HG02798 (cell line): ENCODE measurements around the gene ZNF534.
"Not testable (repeated sequence)": the region's sequence is repeated elsewhere in the genome, so short reads cannot be mapped to it uniquely, and the experiment has no call there.

ENCODE experiments used
- ATAC-seq: cut with Tn5 transposase; IDR thresholded peaks from one replicate; pipeline ENCODE4 v1.9.1; 2021; ENCODE audit warnings: mild to moderate bottlenecking; ENCODE audit not compliant: unreplicated experiment, poor library complexity

ZNF534 gene

DNA sequence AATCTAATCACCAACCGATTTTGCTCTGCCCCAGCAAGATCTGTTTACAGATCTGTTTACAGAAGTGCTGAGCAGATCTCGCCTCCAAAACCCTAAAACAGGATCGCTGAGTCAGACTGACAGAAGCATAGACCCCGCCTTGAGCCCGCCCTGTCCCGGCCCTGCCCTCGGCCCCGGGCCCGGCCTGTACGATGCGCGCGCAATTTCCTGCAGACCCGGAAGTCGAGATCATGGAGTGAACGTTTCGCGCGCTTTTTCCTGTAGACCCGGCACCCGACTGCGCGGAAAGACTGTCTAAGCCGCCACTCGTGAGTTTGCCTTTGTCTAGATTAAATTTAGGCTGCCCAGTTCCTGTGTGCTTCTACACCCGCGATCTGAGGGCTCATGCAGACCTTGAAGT lies at the start of gene ZNF534:
ZNF534 (plus strand) TSS at position 212 of the 400 bp plus-strand sequence. CDS start 2,327 bp downstream, outside the sequence.
- ATAC-seq: no peak

DNA sequence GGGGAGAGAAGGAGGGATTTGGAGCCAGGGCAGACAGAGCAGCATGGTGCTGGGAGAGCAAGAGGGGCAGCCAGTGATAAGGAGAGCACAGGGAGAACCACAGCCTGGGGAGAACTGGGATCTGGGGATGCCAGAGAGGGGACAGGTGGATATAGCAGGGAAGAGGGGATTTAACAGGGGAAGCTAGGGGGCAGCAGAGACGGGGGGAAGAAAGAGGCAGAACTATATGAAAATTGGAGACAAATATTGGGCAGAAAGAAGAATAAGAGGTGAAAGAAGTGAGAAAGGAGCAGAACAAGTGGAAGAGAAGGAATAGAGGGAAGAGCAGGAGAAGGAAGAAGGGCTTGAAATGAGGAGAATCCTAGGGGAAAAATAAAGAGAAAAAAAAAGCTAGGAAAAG lies 37.8 kb upstream of the ZNF534 start:
- no peak for ATAC-seq

DNA sequence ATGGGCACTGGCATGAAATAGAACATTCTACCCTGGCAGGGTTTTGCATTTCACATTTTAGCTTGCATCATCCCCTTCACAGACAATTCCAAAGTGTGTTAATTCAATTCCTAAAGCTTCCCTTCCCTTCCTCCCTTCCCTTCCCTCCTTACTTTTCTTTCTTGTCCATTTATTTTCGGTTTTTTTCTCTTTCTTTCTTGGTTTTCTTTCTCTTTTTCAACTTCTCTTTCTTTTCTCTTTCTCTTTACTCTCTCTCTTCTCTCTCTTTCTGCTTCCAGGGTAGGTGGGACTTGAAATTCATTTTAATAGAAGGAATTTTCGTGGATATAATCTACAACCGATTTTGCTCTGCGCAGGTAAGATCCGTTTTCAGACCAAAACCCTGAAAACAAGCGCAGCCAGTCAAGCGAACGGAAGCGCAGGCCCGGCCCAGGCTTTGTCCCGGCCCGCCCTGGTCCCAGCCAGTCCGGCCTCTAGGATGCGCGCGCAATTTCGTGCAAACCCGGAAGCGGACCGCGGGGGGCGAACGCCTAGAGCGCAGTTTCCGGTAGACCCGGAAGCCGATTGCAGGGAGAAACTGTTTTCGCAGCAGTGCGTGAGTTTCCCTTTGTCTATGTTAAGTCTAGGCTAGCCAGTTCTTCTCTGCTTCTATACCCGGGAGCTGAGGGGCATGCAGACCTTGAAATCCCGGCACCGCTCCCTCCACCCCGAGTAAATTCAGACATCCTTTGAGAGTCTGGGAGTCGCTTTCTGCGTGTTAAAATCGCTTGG lies 31.5 kb upstream of the ZNF534 start, which contains the start of gene ZNF528:
ZNF528 (plus strand) TSS at position 540 of the 771 bp plus-strand sequence. CDS start 4,165 bp downstream, outside the sequence.
- ATAC-seq: peak; percentile 79

DNA sequence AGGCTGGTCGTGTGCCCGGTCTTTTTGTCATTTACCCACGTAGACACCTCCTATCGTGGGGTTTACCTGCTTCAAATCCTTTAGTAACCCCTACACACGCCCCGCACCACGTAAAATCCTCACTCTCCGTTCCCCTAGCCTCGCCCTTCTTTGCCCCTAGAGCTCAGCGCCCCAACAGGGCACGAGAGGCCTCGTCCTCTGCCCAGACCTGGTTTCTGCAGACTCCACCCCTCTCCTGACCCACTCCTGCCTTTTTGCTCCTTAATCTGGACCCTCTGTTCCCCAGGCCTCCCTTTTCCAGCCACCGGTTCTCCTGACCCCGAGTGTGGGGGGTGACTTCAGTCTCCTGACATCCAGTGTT lies 30.9 kb upstream of the ZNF534 start:
- ATAC-seq: no peak

DNA sequence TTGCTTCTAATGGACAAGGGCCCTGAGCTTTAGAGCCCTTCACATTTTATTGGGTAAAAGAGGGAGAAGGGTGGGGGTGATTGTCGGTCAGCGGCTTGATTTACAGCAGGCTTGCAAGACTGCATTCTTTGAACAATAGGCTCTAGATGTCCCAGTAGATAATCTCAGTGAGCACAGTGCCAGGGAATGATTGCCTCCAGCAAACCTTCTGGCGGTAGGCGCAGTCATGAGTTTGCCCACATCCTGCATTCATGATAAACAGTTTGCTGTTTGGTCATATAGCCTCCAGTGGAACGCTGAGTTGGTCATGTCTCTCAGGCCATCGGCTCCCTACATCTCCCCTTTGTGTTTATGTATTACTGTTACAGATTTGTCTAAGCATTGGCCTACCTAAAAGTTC lies 18.7 kb upstream of the ZNF534 start:
- no peak for ATAC-seq

DNA sequence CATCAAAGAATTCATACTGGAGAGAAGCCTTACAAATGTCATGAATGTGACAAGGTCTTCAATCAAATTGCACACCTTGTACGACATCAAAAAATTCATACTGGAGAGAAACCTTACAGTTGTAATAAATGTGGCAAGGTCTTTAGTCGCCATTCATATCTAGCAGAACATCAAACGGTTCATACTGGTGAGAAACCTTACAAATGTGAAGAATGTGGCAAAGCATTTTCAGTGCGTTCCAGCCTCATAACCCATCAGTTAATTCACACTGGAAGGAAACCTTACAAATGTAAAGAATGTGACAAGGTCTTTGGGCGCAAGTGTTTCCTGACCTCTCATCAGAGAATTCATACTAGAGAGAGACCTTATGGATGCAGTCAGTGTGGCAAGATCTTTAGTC lies 13.2 kb upstream of the ZNF534 start:
- ATAC-seq: no peak

DNA sequence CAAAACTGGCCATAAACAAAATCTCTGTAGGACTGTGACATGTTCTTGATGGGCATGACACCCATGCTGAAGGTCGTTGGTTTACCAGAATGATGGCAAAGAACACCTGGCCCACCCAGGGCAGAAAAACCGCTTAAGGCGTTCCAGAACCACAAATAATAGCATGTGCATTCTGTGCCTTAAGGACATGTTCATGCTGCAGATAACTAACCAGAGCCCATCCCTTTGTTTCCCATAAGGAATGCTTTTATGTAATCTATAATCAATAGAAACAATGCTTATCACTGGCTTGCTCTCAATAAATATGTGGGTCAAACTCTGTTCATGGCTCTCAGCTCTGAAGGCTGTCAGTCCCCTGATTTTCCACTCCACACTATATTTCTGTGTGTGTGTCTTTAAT lies 13.2 kb downstream of the ZNF534 start:
- ATAC-seq: no peak

DNA sequence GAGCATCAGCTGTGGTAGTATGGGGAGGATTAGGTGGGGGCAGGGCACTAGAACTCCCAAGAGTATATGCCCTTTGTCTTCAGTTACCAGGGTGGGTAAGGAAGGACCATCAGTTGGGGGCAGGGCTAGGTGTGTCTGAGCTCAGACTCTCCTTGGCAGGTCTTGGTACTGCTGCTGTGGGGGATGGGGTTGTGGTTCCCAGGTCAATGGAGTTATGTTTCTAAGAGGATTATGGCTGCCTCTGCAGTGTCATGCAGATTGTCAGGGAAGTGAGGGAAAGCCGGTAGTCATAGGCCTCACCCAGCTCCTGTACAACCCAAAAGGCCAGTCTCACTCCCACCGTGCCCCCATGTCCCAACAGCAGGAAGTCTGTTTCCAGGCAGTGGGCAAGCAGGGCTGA lies 15.6 kb downstream of the ZNF534 start:
- ATAC-seq: no peak

DNA sequence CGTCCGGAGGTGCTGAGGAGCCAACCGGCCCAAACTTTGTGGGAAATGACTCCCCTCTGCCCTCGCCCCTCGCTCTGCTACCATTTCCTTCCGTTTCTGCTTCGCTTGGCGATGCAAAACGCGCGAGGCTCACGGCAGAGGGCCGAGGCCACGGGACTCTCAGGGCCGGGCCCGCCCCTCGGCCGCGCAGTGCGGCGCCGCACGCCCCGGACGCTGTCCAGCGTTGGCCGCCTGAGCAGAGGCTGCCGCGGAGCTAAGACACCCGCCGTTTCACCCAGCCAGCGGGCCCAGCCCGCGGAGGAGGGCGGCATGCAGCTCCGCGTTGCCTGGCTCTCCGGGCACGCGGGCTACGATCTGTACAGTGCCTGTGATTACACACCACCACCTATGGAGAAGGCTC lies 22.3 kb downstream of the ZNF534 start:
- no peak for ATAC-seq

DNA sequence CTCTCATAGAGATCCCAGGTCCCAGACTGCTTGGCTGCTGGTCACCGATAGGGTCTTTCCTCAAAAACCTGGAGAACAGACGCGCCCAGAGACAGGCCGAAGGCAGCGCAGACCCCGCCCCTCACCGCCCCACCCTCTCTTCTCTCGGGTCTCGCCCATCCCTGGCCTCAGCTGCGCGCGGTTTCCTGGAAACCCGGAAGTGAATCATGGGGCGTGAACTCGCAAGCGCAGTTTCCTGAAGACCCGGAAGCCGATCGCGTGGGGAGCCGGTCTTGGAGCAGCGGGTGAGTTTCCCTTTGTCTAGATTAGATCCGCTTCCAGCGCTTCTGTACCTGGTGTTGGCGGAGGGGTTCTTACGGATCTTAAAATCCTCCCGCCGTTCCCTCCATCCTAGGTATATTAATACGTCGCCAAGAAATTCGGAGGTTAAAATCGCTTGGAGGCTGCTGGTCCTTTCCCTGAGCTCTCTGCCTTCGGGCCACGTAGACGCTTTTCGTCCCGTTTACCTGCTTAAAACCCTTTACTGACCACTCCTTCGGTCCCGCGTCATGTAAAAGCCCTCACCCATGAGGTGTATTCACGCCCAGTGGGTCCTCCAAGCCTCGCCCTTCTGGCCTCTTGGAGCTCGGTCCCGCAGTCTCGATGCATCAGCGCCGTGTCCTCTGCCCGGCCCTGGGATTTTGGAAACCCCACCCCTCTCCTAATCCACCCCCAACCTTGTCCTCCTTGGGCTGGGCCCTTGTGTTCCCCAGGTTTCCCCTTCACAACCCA lies 24.6 kb downstream of the ZNF534 start, which contains the start of gene ZNF578:
ZNF578 (plus strand) TSS at position 230 of the 771 bp plus-strand sequence. CDS start 48,293 bp downstream, outside the sequence.
- no peak for ATAC-seq

DNA sequence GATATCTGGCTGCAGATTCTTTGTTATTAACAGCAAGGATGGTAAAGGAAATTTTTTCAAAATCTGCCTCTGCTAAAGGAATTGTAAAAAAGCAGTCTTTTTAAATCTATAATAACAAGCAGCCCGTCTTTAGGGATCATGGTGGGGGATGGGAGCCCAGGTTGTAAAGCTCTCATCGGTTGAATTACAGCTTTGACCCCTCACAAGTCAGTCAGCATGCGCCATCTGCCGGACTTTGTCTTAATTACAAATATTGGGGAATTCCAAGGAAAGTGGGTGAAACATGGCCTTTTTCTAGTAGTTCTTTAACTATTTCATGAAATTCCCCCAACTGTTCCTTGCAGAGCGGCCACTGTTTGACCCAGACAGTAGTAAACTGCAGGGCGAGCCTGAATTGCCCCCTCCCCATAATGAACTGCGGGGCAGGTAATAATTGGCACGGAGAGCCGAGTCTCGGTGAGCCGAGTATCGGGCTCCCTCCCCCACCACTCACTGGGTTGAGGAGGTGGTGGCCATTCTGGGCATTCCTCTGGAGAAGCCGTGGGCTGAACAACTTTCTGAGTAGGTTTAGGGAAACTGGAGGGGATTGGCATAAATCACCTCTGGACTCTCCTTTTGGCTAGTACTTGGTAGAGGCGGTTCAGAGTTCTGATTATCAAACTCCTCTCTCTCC lies 36.0 kb downstream of the ZNF534 start:
- no peak for ATAC-seq

DNA sequence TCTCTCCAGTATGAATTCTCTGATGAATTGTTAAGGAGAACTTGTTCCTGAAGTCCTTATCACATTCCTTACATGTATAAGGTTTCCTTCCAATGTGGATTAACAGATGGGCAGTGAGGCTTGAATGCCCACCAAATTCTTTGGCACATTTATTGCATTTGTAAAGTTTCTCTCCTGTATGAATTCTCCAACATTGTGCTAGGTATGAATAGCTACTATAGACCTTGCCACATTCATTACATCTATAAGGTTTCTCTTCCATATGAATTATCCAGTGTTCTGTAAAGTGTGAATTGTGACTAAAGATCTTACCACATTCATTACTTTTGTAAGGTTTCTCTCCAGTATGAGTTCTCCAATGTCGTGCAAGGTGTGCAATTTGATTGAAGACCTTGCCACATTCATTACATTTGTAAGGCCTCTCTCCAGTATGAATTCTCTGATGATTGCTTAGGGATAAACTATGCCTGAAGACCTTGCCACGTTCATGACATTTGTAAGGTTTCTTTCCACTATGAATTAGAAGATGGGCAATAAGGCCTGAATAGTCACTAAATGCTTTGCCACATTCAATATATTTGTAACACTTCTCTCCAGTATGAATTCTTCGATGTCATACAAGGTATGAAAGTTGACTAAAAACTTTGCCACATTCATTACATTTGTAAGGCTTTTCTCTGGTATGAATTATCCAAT lies 44.9 kb downstream of the ZNF534 start:
- ATAC-seq: no peak

DNA sequence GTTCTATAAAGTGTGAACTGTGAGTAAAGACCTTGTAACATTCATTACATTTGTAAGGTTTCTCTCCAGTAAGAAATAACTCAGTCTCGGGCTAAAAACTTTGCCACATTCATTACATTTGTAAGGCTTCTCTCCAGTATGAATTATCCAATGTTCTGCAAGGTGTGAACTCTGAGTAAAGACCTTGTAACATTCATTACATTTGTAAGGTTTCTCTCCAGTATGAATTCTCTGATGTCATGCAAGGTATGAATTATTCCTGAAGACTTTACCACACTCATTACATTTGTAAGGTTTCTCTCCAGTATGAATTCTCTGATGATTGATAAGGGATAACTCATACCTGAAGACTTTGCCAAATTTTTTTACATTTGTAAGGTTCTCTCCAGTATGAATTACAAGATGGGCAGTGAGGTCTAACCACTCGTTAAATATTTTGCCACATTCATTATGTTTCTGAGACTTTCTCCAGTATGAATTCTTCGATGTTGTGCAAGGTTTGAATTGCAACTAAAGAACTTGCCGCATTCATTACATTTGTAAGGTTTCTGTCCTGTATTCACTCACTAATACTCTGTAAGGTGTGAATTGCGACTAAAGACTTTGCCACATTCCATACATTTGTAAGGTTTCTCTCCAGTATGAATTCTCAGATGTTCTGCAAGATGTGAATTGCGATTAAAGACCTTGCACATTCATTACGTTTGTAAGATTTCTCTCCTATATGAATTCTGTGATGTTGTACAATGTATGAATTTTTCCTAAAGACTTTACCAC lies 45.6 kb downstream of the ZNF534 start:
- ATAC-seq: no peak

DNA sequence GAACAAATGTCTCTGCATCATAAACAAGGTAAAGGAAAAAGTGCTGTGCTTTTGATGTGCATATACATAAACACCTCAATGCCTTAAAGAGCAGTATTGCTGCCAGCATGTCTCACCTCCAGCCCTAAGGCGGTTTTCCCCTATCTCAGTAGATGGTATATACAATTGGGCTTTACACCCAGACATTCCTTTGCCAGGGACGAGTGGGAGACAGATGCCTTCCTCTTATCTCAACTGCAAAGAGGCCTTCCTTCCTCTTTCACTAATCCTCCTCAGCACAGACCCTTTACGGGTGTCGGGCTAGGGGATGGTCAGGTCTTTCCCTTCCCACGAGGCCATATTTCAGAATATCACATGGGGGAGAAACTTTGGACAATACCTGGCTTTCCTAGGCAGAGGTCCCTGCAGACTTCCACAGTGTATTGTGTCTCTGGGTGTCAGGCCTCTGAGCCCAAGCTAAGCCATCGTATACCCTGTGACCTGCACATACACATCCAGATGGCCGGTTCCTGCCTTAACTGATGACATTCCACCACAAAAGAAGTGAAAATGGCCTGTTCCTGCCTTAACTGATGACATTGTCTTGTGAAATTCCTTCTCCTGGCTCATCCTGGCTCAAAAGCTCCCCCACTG lies 55.3 kb downstream of the ZNF534 start:
- not testable (repeated sequence) for ATAC-seq

DNA sequence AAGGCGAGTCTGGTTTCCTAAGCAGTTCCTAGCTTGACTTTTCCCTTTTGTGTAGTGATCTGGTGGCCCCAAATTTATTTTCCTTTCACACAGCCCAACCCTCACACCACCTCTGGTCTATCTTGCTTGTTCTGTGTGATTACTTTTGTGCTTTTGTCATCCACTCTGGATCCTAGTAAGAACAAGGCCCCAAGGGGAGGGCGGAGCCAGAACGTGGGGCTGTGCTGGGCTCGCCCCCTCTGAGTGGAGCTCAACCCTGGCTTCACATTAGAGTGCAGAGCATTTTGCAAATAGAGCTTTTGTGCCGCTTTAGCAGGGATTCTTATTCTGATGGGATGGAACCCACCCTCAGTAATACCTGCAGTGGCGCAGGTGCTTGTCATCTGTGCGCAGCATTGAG lies 56.1 kb downstream of the ZNF534 start:
- ATAC-seq: not testable (repeated sequence)

DNA sequence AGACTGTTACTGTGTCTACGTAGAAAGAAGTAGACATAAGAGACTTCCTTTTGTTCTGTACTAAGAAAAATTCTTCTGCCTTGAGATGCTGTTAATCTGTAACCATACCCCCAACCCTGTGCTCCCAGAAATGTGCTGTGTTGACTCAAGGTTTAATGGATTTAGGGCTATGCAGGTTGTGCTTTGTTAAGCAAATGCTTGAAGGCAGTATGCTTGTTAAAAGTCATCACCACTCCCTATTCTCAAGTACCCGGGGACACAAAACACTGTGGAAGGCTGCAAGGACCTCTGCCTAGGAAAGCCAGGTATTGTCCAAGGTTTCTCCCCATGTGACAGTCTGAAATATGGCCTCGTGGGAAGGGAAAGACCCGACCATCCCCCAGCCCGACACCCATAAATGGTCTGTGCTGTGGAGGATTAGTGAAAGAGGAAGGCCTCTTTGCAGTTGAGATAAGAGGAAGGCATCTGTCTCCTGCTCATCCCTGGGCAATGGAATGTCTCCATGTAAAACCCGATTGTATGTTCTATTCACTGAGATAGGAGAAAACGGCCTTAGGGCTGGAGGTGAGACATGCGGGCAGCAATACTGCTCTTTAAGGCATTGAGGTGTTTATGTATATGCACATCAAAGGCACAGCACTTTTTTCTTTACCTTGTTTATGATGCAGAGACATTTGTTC lies 56.8 kb downstream of the ZNF534 start:
- not testable (repeated sequence) for ATAC-seq

DNA sequence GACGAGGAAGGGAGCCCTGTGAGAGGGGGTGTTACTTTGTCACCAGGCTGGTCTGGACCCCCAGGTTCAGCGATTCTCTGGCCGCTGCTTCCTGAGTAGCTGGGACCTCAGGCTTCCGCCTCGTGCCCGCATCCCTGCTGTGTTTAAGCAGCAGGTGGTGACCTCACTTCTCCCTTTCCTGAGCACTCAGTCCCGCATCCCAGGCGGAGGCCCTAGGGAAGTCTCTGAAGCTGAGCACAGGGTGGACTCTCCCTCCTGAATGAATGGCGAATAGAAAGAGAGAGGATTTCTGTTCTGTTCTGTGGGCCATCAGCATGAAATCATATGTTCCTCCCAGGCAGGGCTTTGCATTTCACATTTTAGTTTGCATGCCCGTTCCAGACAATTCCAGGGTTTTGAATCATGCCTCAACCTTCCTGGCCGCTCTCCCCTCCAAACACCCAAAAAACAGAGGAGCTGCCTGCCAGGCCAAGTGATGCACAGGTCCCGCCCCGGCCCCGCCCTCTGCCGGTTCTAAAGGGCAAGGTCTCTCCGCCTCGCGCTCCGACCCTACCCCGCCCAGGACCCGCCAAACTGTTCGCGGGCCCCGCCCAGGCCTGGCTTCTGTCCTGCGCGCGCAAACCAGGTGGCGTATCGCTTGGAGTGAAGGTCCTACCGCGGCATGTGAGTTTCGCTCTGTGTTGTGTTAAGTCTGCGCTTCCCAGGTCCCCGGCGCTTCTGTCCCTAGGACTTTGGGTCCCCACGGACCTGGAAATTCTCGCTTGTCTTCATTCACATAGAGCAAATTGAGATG lies 63.4 kb downstream of the ZNF534 start:
- ATAC-seq: no peak

DNA sequence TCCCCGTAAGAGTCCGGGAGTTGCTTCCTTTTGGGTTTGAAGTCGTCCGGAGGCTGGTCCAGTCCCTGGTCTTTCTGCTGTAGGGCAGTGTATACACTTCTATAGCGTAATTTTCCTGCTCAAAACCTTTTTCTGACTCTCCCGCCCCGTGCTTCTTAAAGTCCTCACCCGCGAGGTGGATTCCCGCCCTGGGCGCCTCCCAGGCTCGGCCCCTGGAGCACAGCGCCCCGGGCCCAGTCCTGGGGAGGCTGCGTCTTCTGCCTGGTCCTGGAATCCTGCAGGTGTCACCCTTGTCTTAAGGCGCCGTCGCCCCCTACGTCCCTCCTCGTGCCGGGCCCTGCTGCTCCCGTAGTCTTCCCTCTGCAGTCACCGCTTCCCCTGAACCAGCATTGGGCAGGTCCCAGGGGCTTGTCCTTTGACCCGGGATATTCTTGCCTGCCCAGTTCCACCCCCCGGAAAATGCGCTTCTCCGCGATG lies 64.1 kb downstream of the ZNF534 start:
- no peak for ATAC-seq
